ENCODE data around the gene FCHSD2.

FCHSD2 gene

DNA sequence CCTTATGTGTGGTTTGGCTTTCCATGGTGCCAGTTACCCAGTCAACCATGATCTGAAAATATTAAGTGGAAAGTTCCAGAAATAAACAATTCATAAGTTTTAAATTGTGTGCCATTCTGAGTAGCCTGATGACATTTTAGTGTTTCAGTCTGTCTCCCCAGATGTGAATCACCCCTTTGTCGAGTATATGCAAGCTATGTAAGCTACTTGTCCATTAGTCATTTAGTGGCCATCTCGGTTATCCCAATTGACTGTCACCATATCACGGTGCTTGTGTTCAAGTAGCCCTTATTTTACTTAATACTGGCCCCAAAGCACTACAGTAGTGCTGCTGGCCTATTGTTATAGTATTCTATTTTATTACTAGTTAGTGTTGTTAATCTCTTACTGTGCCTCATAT, 283.0 kb downstream of the FCHSD2 start:
- TF ChIP-seq, protein P1, sequence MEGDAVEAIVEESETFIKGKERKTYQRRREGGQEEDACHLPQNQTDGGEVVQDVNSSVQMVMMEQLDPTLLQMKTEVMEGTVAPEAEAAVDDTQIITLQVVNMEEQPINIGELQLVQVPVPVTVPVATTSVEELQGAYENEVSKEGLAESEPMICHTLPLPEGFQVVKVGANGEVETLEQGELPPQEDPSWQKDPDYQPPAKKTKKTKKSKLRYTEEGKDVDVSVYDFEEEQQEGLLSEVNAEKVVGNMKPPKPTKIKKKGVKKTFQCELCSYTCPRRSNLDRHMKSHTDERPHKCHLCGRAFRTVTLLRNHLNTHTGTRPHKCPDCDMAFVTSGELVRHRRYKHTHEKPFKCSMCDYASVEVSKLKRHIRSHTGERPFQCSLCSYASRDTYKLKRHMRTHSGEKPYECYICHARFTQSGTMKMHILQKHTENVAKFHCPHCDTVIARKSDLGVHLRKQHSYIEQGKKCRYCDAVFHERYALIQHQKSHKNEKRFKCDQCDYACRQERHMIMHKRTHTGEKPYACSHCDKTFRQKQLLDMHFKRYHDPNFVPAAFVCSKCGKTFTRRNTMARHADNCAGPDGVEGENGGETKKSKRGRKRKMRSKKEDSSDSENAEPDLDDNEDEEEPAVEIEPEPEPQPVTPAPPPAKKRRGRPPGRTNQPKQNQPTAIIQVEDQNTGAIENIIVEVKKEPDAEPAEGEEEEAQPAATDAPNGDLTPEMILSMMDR (IDR thresholded peaks at IDR 0.05) = no peak

DNA sequence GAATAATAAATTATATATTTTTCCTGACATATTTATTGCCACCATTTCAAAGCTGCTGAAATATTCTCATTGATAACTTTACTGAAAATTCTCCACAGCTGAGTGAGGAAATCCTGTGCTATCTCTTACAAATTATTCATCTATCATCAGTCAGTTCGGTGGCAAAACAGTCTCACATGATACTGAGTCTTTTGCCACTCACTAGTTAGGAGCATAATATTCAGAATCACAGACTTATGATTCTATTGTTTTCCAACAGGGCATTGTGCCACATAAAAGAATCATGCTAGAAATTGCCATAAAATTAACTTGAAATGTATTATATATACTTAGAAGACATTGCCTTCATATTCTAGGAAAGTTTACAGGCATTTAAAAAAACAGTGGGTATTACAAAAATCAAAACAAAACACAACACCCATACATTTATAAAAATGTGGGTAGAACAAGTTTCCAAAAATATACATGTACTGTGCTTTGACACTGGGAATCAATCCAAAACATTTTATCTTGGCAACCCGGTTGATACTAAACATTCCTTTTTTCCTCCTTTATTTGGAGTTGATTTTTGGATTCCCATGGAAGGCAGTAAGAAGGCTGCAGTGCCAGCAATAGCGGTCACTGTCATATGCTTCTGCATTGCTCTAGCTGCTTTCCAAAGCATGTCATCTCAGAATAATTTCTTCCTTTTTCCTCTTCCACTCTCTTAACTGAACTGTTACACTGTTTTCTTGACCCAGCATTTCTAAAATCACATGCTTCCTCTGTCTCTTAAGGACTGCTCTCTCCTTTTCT, 285.4 kb downstream of the FCHSD2 start:
- TF ChIP-seq, protein P1 (IDR thresholded peaks at IDR 0.05) = no peak; the same call in 1 of the 2 replicates

DNA sequence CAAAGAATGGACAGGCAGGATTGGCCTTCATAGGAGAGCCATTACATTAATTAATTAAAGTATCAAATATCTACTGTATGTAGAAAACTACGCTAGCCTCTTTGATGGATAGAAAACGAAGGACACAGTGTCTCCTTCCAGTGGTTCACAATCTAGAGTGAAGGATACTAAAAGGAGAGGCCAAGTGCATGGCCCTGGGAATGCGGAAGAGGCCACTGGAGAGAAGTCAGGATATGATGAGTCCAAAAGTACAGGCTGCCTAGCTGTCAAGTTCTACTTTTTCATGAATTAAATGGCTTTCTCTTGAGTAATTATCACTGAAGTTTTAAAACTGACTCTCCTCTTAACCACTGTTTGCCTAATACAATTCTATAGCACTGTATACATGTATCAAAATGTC, 286.1 kb downstream of the FCHSD2 start:
- TF ChIP-seq, protein P1 (IDR thresholded peaks at IDR 0.05) = no peak

DNA sequence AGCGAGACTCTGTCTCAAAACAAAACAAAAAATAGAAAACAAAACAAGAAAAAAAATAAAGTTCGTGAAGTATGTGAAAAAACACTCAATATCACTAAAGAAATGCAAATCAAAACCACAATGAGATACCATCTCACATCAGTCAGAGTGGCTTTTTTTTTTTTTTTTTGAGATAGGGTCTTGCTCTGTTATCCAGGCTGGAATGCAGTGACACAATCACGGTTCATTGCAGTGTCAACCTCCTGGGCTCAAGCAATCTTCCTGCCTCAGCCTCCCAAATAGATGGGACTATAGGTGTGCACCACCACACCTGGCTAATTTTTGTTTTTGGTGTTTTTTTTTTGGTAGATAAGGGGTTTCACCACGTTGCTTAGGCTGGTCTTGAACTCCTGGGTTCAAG, 290.4 kb downstream of the FCHSD2 start:
- TF ChIP-seq, protein P1 (IDR thresholded peaks at IDR 0.05) = no peak

DNA sequence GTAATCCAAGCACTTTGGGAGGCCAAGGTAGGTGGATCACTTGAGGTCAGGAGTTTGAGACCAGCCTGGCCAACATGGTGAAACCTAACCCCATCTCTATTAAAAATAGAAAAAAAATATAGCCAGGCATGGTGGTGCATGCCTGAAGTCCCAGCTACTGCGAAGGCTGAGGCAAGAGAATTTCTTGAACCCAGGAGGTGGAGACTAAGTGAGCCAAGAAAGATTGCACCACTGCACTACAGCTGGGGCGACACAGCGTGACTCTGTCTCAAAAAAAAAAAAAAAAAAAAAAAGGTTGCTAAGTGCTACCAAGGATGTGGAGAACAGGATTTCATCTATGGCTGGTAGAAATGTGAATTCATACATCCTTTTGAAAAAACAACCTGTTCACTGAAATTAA, 291.3 kb downstream of the FCHSD2 start:
- TF ChIP-seq, protein P1 (IDR thresholded peaks at IDR 0.05) = no peak

DNA sequence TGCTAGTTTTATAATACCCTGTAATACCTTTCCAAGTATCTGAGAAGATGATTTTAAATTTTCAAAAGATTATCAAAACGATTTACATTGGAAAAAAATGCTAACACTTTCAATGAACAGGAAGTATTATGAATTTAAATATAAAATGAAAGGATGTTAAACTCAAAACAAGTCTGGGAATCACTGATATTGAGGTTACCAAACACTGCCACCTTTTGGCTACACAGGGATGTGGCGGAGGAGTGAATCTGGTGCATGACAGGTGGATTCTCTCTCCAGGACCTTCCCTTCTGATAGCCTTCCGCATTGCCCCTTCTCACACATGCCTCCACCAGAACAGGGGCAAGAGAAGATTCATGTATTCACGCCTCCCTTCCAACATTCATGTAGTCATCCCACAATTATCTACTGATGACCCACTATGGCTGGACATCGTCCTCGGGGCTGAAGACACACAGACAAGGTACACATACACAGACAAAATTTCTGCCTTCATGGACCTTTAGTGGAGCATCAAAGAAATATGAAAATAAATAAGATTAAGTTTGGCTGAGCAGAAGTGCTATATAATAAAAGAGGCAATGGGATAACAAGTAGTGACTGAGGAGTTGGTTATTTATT, 293.2 kb downstream of the FCHSD2 start:
- TF ChIP-seq, protein P1 (IDR thresholded peaks at IDR 0.05) = peak; percentile 82

DNA sequence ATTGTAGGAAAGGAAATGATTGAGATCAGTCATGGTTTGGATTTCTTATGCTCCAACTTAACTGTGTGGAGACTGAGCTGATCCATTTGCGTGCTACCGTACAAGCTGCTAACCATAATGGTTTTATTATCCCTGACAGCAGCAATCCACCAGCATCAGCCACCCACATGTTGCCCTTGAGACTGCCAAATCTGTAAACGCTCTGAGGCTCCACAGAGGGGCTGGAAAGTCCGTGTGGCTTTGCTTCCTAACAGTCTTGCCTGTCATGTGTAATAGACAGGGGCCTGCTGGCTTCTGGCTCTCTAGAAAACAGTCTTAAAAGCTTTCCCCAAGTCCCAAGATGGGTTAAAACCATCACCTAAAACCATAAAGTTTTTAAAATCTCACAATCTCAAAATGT, 297.8 kb downstream of the FCHSD2 start:
- TF ChIP-seq, protein P1 (IDR thresholded peaks at IDR 0.05) = no peak
